GM12801 (cell line): Measurements from ENCODE around the gene RPH3AL.

Experiments
- TF ChIP-seq, protein P1 (sequence below): IDR thresholded peaks from one replicate; pipeline ENCODE4 v1.5.1; 2011; ENCODE audit warnings: control low read depth; ENCODE audit not compliant: insufficient read length; ENCODE audit errors: extremely low read depth

RPH3AL gene

DNA sequence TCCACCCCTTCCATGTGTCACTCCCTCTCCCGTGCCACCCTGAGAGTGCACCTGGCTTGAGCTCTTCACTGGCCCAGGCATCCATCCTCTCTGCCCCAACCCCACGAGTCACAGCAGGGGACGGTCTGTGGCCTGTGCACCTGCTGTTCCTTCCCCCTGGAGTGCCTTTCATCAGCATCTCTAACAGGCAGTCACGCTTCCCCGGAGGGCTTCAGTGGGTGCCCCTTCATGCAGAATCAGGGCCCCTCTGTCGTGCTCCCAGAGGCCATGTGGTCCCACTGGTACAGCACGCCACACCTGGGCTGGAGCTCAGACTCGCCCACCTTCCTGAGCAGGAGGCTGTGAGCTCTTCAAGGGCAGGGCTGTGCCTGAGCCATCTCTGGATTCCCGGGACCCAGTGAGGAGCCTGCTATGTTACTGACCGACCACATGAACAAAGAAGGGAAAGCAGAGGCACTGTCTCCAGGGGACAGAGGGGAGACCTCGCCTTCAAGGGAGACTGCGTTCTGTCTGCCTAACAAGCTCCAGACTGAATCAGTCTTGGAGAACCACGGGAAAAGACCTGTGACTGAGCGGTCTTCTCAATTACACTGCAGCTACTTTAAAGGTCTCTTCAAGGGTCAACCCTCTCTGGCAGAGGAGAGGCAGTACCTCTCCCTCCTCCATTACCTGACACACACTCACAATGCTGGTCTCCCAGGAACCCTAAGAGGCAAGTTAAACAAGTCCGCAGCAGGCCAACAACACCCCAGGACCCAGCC, 92.4 kb downstream of the RPH3AL start:
- TF ChIP-seq, protein P1, sequence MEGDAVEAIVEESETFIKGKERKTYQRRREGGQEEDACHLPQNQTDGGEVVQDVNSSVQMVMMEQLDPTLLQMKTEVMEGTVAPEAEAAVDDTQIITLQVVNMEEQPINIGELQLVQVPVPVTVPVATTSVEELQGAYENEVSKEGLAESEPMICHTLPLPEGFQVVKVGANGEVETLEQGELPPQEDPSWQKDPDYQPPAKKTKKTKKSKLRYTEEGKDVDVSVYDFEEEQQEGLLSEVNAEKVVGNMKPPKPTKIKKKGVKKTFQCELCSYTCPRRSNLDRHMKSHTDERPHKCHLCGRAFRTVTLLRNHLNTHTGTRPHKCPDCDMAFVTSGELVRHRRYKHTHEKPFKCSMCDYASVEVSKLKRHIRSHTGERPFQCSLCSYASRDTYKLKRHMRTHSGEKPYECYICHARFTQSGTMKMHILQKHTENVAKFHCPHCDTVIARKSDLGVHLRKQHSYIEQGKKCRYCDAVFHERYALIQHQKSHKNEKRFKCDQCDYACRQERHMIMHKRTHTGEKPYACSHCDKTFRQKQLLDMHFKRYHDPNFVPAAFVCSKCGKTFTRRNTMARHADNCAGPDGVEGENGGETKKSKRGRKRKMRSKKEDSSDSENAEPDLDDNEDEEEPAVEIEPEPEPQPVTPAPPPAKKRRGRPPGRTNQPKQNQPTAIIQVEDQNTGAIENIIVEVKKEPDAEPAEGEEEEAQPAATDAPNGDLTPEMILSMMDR: no peak

DNA sequence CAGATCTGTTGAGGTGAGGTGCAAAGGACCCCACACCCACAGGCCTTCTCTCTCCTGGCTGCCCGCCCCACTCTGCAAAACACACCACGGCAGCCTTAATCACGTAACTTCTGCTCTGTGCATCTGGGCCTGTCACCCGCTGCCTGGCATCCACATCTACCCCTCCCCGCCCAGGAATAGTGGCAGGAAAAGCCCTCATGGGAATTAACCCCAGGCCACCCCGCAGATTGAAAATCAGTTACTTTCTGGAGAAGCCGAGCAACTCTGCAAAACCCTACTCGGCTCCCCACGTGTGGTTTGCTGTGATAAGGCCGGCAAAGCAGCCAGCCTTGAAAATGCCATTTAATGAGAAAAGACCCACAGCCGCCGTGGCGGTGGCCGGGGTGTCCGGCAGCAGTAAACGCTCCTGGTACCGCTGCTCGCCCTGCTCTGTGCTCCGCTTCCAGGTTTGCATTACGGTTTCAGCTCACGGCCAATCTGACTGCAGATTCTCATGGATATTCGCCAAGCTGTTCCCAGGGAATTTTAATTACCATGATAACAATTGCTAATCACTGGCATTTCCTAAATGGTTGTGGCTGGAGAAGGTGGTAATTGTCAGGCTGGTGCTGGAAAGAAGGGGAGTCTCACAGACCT, 93.1 kb downstream of the RPH3AL start:
- TF ChIP-seq, protein P1: no peak

DNA sequence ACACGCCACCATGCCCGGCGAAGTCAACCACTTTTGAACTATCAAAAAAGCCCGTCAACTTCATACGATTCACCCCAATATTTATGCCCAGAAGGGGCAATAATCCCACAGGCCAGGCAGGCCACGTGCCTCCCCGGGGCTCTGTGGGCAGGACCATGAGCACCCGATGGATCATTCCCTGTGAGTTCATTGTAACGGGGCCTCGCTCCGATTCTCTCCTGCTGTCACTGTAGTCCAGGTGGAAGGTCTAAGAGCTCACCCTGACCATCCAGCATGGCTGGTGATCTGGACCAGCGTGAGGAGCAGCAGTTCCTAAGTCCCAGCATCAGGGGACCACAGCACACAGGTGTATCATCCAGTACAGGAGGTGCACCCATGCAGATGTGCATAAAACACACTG, 93.7 kb downstream of the RPH3AL start:
- TF ChIP-seq, protein P1: no peak

DNA sequence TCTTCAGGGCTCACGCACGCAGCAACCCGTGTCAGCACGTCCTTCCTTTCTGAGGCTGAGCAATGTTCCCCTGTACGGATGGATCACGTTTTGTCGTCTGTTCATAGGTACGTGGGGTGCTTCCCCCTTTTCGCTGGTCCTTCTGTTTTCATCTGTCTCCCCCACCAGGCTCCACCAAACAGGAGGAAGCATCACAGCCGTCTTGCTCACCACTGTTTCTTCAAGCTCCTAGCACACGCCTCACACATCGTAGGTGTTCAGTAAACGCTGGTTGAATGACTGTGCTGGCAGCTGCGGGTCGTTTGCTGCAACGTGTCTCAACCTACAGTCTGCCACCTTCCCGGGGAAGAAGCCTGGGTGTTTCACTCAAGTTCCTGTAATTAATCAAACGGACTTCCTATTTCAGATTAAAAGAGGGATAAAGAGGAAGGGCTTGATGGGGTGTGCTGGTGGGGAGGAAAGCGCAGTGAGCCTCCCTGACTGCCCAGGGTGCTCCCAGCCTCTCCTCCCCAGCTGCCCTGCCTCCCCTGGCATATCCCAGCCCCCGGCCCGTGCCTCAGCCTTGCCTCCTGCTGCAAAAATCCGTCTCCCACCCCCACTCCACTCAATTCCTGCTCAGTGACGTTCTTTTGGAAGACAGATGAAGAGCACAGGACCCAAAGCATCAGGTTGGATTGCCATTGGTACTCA, 94.4 kb downstream of the RPH3AL start:
- TF ChIP-seq, protein P1: no peak

DNA sequence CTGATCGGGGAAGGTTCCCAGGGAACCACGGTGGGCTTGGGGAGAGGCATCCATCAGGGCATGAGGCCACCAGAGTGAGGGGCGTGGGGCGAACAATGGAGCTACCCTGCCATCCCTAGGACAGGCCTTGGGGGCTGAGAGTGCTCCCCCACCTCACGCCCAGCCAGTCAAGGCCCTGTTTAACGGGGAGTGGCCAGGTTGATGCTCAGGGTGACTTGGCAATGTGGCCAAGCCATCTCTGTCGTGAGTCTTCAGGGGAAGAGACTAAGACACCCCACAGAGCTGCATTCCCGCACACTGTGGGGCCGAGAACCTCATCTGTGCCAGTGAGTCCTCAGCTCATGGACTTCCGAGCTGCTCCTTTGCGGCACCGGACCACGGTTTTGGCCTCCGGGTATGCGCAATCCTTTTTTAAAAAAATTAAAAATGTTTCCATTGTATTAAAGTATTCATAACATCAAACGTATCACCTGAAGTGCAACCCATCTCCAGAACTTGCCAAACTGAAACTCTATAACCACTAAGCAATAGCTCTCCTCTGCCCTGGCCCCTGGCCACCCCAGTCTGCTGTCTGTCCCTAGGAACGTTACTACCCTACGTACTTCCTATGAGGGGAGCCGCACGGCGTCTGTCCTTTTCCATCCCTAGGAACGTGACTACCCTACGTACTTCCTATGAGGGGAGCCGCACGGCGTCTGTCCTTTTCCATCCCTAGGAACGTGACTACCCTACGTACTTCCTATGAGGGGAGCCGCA, 99.3 kb downstream of the RPH3AL start:
- TF ChIP-seq, protein P1: no peak

DNA sequence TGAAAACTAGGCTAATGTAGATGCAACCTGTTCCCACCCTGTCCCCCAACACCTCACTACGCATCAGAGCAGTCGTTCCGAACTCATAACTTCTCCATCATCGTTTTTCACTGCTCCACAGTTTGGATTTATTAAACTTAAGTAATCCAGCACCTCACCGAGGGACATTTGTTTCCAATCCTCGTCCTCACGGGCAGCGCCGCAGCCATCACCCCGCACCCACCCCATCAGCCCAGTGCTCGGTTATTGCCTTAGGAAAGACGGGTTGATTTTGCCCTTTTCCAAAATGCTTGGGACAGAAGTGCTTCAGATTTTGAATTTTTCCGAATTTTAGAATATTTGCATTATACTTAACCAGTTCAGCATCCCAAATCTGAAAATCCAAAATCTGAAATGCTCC, 100.2 kb downstream of the RPH3AL start:
- TF ChIP-seq, protein P1: no peak

DNA sequence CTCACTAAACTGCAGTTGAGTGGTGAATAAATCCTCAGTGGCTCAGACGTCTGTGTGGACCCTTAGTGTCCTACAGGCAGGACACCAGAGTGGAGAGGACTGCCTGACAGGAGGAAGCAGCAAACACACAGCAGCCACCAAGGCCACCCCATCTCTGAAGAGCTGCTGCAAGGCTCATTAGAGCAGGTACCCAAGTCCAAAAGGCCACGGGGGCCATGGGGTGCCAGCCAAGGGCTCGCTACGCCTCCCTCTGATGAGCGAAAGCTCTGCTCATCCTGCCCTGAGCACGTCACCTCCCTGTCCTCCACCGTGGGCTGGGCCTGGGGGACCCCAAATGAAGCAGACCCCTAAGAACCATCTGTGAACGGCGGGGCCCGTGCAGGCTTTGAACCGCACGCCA, 101.1 kb downstream of the RPH3AL start:
- TF ChIP-seq, protein P1: no peak
